Iris pigment epithelial cell (primary cell): Measurements from ENCODE around the gene CSF3R.

ENCODE experiments used
- DNase-seq: peaks from one replicate; pipeline ENCODE4 v3.0.0-alpha.2; 2011; ENCODE audit warnings: low read depth

The CSF3R gene

DNA sequence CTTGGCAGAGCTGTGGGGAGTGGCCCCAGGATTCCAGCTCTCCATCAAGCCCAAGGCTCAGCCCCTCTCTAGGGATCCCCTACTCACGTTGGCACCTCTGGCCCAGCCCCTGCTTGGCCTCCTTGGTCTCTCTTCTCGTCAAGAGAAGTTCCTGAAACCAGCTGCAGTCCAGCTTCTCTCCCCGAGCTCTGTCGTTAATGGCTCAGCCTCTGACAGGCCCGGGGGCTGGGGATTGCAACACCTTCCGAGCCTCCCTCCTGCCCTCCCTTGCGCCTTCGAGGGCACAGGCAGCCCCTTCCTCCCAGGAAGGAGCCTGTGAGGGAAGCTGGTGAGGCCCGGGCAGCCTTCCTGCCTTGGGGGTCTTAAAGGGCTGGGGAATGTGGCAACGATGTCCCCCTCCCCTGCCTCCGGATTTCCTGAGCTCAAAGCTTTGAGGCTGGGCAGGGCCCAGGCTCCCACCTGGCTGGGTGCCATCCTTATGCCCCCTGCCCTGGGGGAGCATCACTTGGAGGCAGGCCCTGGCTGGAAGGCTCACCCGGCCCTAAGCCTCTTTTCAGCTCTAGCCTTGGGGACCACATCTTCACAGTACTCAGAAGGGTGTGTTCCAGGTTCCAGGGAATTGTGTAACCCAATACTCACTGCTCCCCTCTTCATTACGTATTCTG lies at the start of gene CSF3R:
CSF3R (minus strand) TSS at position 190 of the 665 bp plus-strand sequence. CDS start 3,417 bp downstream, outside the sequence.
- no peak for DNase-seq

- no peak for DNase-seq
Measured at GRCh38 chr1:36531833-36532232, 49.1 kb upstream of the CSF3R start.

DNA sequence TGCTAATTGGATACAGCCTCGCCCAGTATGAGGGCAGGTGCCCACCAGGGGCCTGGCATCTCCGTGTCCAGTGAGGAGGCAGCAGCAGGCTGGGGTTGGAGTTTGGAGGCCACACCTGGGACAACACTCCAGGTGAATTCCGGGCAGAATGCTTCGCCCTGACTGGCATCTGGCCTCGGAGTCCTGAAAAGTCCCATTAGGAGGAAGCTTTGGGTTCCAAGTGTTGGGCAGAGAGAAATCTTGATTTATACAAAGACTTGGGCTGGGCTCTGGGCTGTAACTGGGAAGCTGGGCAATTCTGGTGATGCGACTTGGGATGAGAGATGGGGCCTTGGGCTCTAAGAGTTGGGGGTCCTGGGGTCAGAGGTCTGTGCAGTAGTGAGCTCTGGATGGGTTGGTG lies 48.1 kb upstream of the CSF3R start:
- no peak for DNase-seq

DNA sequence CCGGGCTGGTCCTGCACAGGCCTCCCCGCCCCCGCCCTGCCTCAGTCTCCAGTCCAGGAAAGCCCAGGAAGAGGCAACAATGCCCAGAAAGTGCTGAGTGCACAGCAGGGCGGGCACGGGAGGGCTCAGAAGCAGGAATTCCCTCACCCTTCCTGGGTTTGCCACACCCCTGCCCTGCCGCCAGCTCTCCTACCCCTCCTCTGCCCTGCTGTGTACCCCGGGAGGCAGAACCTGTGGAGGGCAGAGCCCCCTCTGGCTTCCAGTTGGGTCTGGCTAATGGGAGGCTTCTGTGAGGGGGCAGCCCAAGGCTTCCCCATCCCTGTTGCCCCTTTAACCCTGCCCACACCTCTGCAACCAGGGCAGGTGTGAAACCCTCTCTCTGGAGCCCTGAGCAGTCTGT lies 47.5 kb upstream of the CSF3R start:
- no peak for DNase-seq

DNA sequence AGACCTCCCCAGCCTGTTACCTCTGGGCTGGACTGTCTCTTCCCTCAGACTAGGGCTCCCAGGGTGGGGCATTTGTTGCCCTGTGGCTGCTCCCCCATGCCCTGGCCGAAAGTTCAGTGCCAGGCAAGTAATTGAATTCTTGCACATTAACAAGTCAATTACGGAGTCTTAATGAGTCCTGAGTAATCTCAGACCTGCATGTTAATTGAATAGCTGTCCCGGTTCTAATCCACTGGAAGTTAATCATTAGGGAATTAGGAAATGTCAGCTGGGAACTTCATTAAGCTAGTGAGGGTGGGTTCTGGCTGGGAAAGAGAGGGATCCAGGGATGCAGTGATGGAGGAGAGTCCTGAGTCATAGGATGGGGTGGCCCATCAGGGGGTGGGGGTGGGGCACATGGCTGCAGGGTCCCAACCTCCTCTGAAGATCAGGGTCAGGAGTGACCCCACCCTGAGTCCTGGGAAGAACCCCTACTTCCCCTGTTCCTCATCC lies 47.1 kb upstream of the CSF3R start:
- DNase-seq = no peak

DNA sequence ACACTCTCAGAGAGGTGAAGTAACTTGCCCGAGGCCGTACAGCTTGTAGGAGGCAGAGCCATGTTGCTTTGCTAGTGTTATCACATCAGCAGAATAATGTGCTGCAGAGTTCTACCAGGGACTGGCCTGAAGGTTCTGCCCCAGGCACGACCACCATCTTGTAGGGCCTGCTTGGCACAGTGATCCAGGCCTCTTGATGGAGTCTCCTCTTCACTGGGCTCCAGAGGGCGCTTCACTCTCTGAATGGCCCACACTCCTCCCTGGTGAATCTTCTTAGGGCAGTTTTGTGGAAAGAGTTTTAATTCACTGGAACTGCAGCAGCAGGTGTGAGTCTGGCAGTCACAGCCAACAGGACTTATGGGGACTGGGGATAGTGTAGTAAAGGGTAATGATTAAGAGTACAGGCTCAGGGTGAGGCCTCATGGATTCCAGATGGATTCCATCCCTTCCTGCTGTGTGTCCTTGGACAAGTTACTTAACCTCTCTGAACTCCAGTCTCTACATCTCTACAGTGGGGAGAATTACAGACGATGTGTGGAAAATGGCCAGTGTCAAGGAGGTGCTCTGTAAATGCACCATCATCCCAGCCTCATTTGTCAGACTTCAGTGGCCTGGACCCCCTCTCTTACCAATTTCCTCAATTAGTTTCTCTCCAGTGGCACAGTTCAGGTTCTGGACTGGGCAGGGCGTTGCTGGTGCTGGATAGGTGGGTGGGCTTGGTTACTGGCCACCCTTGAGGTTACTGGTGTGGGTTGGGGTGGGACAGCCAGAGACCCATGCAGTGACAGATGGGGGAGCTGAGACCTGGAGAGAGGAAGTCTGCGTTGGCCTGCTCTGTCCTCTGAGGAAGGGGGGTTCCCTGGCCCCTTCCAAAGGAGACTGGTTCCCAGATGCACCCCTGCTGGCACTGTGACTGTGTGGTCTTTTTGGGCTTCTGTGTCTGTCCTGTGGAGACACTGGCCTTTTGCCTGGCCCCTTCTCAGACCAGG lies 45.9 kb upstream of the CSF3R start:
- DNase-seq = peak; percentile 6

GRCh38 chr1:36525166-36525565 lies 42.5 kb upstream of the CSF3R start:
- no peak for DNase-seq

GRCh38 chr1:36524359-36525062 lies 41.8 kb upstream of the CSF3R start:
- no peak for DNase-seq

- no peak for DNase-seq
Measured at GRCh38 chr1:36523850-36524249, 41.1 kb upstream of the CSF3R start.

DNA sequence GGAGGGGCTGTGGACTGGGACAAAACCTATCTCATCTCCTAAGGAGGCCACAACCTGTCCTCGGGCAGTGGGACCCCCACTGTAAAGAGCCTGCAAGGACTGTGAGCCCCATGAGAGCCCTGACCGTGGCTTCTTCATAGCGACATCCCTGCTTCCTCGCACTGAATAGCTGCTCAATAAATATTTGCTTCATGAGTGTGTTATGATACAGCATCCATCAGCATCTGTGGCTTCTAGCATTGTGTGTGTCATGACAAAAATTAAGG lies 40.5 kb upstream of the CSF3R start:
- DNase-seq = no peak

GRCh38 chr1:36522461-36523229 lies 39.9 kb upstream of the CSF3R start:
- DNase-seq = no peak

GRCh38 chr1:36522021-36522420 lies 39.3 kb upstream of the CSF3R start:
- DNase-seq = no peak

DNA sequence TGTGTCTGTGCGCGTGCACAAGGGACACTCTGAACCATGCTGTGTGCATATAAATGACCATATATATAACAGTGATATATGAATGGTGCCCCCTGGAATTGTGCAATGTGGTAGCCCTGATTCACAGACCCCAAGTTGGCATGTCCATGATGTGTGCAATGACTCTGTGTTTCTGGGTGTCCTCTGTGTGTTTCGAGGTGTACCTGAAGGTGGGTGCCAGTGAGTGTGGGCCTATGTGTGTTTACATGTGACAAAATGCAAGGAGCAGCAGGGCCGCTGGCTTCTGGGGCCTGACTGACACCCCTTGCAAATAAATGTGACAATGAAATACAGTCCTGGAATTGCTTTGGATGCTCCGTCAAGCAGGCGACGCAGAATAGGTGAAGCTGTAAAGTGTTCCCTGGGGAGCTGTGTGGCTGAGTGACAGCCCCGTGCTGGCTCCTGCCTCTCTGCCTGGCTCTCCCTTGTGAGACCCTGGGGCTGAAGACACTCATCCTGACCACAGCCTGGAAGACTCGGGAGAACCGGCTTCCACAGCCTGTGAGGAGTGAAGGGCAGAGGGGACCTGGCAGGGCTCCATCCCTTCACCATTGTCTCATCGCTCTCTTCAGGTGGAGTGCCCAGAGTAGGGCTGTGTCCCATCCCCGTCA lies 38.2 kb upstream of the CSF3R start:
- DNase-seq = no peak

DNA sequence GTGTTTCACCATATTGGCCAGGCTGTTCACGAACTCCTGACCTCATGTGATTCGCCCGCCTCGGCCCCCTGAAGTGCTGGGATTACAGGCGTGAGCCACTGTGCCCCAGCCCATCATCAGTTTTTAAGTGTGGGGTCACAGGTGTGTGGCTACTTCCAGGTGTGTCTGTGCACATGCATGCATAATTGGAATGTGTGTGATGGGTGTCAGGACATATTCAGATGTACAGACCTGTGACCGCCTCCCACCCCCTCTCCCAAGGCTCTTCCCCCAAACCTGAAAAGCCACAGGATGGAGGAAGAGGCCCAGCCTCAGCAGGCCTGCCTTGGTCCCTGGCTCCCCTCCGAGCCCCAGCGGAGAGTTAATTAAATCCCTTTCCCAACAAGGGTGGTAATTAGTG lies 37.3 kb upstream of the CSF3R start:
- DNase-seq = no peak

- DNase-seq = no peak
Measured at GRCh38 chr1:36517011-36517771, 34.5 kb upstream of the CSF3R start.

DNA sequence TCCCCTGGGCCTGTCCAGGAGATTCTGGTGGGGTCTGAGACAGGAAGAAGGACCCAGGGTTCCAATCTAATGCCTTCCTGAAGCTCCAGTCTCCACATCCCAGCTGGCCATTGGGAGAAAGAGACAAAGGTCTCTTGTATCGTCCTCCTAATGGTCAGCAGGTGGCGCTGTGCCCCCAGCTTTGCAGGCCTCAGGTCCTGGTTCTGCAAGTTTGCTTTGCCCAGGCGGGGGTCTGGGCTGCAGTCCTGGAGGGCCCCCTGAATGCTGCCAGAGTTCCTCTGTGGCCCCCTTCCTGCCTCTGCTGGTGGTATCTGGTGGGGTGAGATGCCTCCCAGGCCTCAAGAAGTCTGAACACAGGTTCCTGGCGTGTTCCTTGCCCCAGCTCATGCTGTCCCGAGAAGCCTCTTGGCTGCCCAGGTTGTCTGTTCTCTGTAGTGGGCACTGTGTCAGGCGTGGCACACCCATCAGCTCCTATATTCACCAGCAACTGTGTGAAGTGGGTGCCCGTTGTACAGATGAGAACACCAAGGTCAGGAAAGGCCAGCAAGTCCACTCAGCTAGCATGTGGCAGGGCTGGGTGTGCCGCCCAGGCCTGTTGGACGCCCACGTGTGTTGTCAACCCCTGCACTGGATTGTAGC lies 33.8 kb upstream of the CSF3R start:
- DNase-seq = peak; percentile 47

GRCh38 chr1:36515315-36516138 lies 32.8 kb upstream of the CSF3R start:
- no peak for DNase-seq

GRCh38 chr1:36514501-36514900 lies 31.8 kb upstream of the CSF3R start:
- no peak for DNase-seq
